ENCODE measurements around the gene FAM222B. TPM values are rescaled to one million over a fixed set of nuclear protein-coding genes. Genes with fewer than 3 reads are reported as not detected.
A peak's percentile ranks its signal among the peaks of the same experiment; 100 is the strongest.
"Not testable (repeated sequence)": the region's sequence is repeated elsewhere in the genome, so short reads cannot be mapped to it uniquely, and the experiment has no call there.

Gene FAM222B
- total RNA-seq, 2 experiments from 2014 or later: 15.4 to 17.1 TPM

DNA sequence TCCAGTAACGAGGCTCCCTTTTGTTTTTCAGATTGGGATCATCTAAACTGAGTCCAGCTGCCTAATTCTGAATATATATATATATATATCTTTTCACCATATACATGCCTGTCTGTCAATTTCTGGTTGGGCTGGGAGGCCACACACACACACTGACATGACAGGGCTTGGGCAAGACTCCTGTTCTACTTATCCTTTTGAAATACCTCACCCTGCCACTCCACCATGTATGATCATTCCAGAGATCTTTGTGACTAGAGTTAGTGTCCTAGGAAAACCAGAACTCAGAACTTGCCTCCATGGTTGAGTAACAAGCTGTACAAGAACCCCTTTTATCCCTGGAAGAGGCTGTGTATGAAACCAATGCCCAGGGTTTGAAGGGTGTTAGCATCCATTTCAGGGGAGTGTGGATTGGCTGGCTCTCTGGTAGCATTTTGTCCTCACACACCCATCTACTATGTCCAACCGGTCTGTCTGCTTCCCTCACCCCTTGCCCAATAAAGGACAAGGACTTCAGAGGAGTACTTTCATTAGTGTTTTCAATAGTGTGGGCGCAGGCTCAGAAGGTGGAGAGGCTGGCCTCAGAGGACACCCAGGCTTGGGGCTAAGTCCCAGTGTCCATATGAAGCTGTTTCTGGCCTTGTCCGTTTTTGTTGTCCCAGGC, 118.6 kb downstream of the FAM222B start:
- ChIA-PET POLR2A (interaction anchor here (2.0 to 7.3 kb wide), 2 partner anchors 23 to 79 kb away, joined by 5 to 212 read pairs; partner anchors contain the start of genes BLTP2 and TRAF4), CTCF (interaction anchor here (1.6 to 8.3 kb wide), 3 partner anchors 23 to 229 kb away, joined by 6 to 736 read pairs (median 84); partner anchors contain the start of genes PHF12 and TRAF4)
- peaks cover 70% of the 10 kb centered on the region for H3K4me1 Mint-ChIP-seq (ENCODE audit: low read depth)
- peaks cover 58% of the 10 kb centered on the region for H3K36me3 Mint-ChIP-seq (ENCODE audit: low read depth)
- not testable (repeated sequence) for ATAC-seq; H3K27me3 Mint-ChIP-seq (ENCODE audit: low read depth); DNase-seq; H3K9me3 Mint-ChIP-seq (ENCODE audit: insufficient read depth)
- peak overlapping the region; percentile 86 for H3K4me3 Mint-ChIP-seq
- H3K27ac Mint-ChIP-seq: peak overlapping the region; percentile 91

DNA sequence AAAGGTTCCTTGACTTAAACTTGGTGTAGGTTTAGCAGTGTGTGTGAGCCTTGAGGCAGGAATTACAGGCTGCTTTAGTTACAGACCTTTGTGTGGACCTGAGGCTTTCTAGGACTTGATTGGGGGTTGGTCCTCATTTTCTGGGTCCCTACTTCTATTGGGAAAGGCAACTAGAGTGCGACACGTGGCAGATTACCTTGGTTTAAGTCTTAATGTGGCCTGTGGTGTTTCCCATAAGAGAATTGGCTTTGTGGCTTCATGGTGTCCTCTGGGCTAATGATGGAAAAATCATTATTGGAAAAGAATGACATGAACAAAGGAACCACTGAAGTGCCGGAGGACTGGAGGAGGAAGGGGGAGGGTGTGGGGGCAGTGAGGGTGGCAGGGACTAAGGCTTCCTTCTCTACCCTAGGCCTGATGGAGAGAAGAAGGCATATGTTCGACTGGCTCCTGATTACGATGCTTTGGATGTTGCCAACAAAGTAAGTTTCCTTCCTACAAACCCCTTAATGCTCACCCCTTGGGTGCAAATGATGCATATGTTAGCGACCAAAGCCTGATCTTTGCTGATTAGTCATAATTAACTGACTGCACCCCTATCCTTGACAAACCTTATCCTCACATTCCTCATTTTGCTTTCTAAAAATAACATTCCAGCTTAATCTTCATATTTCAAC, 119.3 kb downstream of the FAM222B start:
- Mint-ChIP-seq H3K36me3 (ENCODE audit: low read depth) (peaks cover 58% of the 10 kb centered on the region), H3K27me3 (ENCODE audit: low read depth) (peaks cover 3% of the 10 kb centered on the region), H3K27ac (no peak overlapping the region), H3K4me1 (ENCODE audit: low read depth) (peaks cover 72% of the 10 kb centered on the region), H3K9me3 (ENCODE audit: insufficient read depth) (no peaks in the 10 kb centered on the region), H3K4me3 (peak overlapping the region; percentile 2)
- CTCF ChIA-PET: interaction anchor here (4.2 to 8.3 kb wide), 2 partner anchors 24 to 26 kb away, joined by 46 to 736 read pairs; partner anchors contain the start of gene TRAF4
- ATAC-seq (no peak), DNase-seq (no peak)
- POLR2A ChIA-PET: interaction anchor here (2.0 to 7.3 kb wide), 2 partner anchors 24 to 78 kb away, joined by 5 to 212 read pairs; partner anchors contain the start of genes BLTP2 and TRAF4

DNA sequence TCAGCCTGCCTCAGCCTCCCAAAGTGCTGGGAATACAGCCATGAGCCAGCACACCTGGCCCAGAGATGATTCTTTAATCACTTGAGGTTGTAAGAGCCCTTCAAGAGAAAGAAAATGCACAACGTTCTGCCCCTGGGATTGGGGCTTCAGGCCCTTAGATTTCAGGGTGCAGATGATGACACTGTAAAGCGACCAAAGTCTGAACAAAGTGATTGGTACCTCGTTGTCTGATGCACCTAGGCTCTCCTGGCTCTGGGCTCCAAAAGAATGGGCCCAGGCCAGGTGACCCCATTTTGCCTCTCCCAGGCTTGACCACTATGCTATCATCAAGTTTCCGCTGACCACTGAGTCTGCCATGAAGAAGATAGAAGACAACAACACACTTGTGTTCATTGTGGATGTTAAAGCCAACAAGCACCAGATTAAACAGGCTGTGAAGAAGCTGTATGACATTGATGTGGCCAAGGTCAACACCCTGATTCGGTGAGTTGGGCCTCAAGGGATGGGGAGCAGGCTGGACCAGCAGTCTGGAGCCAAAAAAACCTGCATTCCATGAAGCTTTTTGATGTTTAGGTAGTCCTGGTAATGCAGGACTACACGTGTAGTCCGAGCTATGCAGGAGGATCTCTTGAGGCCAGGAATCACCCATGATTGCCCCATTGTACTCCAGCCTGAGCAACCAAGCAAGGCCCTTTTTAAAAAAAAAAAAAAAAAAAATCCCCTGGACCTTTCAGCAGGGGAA, 120.0 kb downstream of the FAM222B start:
- peaks cover 9% of the 10 kb centered on the region for H3K27me3 Mint-ChIP-seq (ENCODE audit: low read depth)
- DNase-seq (no peak), ATAC-seq (no peak)
- peaks cover 58% of the 10 kb centered on the region for H3K36me3 Mint-ChIP-seq (ENCODE audit: low read depth)
- peak overlapping the region; percentile 97 for H3K4me3 Mint-ChIP-seq
- H3K4me1 Mint-ChIP-seq (ENCODE audit: low read depth): peaks cover 70% of the 10 kb centered on the region
- no peaks in the 10 kb centered on the region for H3K9me3 Mint-ChIP-seq (ENCODE audit: insufficient read depth)
- ChIA-PET POLR2A (interaction anchor here (7.3 kb wide), 1 partner anchor 25 kb away, joined by 212 read pairs; the partner anchor contains the start of gene TRAF4), CTCF (interaction anchor here (1.1 to 4.2 kb wide), 3 partner anchors 12 to 203 kb away, joined by 3 to 46 read pairs (median 12); partner anchors contain the start of gene PROCA1)
- H3K27ac Mint-ChIP-seq: peak overlapping the region; percentile 97

DNA sequence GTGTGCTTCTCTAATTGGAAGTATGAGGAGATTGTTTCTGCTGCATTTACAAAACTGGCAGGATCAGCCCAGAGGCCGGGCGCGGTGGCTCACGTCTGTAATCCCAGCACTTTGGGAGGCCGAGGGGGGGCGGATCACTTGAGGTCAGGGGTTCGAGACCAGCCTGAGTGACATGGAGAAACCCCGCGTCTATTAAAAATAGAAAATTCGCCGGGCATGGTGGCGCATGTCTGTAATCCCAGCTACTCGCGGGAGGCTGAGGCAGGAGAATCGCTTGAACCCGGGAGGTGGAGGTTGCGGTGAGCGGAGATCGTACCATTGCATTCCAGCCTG, 121.6 kb downstream of the FAM222B start:
- Mint-ChIP-seq H3K36me3 (ENCODE audit: low read depth) (peaks cover 58% of the 10 kb centered on the region), H3K4me1 (ENCODE audit: low read depth) (peaks cover 65% of the 10 kb centered on the region)
- CTCF ChIA-PET: interaction anchor here (1.4 to 4.2 kb wide), 4 partner anchors 10 to 229 kb away, joined by 3 to 46 read pairs (median 8); partner anchors contain the start of gene PROCA1

DNA sequence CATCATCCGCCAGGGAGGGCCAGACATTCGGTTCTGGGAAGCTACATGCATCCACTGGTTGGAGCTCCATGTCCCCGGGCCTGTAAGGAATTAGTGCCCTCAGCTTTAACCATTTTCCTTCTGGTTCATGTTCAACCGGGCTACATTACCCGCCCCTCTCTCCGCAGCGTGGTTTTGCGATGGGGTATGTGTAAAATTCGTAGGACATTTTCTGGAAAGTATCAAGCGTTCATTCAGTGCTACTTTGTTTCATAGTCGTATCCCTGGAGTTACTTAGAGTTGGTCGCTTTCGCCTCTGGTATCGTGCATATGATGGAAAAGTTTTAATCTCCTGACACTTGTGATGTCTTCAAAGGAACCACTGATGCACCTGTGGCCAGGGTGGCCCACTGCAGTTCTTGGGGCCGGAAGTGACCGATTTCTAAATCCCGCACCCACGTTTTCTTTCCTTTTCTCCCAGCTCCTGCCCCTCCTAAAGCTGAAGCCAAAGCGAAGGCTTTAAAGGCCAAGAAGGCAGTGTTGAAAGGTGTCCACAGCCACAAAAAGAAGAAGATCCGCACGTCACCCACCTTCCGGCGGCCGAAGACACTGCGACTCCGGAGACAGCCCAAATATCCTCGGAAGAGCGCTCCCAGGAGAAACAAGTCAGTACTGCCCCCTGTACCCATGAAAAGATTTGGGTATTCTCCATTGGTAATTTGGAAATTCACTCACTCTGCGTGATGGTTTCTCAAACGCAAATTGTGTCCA, 122.2 kb downstream of the FAM222B start:
- H3K9me3 Mint-ChIP-seq (ENCODE audit: insufficient read depth): no peaks in the 10 kb centered on the region
- H3K27me3 Mint-ChIP-seq (ENCODE audit: low read depth): peaks cover 15% of the 10 kb centered on the region
- H3K4me3 Mint-ChIP-seq: peak overlapping the region; percentile 97
- ATAC-seq (peak; percentile 3), DNase-seq (peak; percentile 61)
- H3K27ac Mint-ChIP-seq: peak overlapping the region; percentile 97
- H3K4me1 Mint-ChIP-seq (ENCODE audit: low read depth): peaks cover 61% of the 10 kb centered on the region
- CTCF ChIA-PET: interaction anchor here (0.6 to 4.2 kb wide), 14 partner anchors 8 to 233 kb away, joined by 3 to 46 read pairs (median 5); partner anchors contain the start of genes NEK8, PHF12, PROCA1 and TRAF4
- peaks cover 55% of the 10 kb centered on the region for H3K36me3 Mint-ChIP-seq (ENCODE audit: low read depth)
- POLR2A ChIA-PET: interaction anchor here (0.5 to 2.8 kb wide), 17 partner anchors 8 to 672 kb away, joined by 3 to 22 read pairs (median 4); partner anchors contain the start of genes BLTP2, FAM222B, NEK8 and PROCA1

More for the DNA sequence above, 121.6 kb downstream of the FAM222B start:
- POLR2A ChIA-PET: interaction anchor here (0.5 to 2.8 kb wide), 5 partner anchors 23 to 672 kb away, joined by 3 to 12 read pairs (median 5); partner anchors contain the start of genes BLTP2, SDF2, SUPT6H and TRAF4
- H3K27me3 Mint-ChIP-seq (ENCODE audit: low read depth); DNase-seq; ATAC-seq; H3K9me3 Mint-ChIP-seq (ENCODE audit: insufficient read depth): not testable (repeated sequence)
- Mint-ChIP-seq H3K4me3 (peak overlapping the region; percentile 97), H3K27ac (peak overlapping the region; percentile 97)

DNA sequence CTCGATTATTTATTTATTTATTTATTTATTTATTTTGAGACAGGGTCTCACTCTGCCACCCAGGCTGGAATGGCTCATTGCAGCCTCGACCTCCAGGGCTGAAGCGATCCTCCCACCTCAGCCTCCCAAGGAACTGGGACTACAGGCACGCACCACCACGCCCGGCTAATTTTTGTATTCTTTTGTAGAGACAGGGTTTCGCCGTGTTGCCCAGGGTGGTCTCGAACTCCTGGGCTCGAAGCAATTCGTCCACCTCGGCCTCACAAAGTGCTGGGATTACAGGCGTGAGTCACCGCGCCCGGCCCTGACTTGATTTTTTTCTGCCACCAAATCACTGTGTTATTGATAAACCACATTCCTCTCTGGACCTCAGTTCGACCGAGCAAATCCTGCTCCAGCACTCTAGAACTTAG, 123.6 kb downstream of the FAM222B start:
- Mint-ChIP-seq H3K36me3 (ENCODE audit: low read depth) (peaks cover 41% of the 10 kb centered on the region), H3K27ac (peak overlapping the region; percentile 97), H3K27me3 (ENCODE audit: low read depth) (peaks cover 18% of the 10 kb centered on the region), H3K9me3 (ENCODE audit: insufficient read depth) (no peaks in the 10 kb centered on the region), H3K4me1 (ENCODE audit: low read depth) (peaks cover 47% of the 10 kb centered on the region), H3K4me3 (peak overlapping the region; percentile 97)
- no peak for DNase-seq
- ATAC-seq: no peak
- ChIA-PET CTCF (interaction anchor here (0.8 to 4.2 kb wide), 14 partner anchors 8 to 234 kb away, joined by 3 to 46 read pairs (median 8); partner anchors contain the start of genes BLTP2, DHRS13, NEK8 and PHF12), POLR2A (interaction anchor here (0.7 to 2.8 kb wide), 18 partner anchors 8 to 421 kb away, joined by 3 to 22 read pairs (median 4); partner anchors contain the start of genes FAM222B, NEK8, PHF12 and PROCA1)

DNA sequence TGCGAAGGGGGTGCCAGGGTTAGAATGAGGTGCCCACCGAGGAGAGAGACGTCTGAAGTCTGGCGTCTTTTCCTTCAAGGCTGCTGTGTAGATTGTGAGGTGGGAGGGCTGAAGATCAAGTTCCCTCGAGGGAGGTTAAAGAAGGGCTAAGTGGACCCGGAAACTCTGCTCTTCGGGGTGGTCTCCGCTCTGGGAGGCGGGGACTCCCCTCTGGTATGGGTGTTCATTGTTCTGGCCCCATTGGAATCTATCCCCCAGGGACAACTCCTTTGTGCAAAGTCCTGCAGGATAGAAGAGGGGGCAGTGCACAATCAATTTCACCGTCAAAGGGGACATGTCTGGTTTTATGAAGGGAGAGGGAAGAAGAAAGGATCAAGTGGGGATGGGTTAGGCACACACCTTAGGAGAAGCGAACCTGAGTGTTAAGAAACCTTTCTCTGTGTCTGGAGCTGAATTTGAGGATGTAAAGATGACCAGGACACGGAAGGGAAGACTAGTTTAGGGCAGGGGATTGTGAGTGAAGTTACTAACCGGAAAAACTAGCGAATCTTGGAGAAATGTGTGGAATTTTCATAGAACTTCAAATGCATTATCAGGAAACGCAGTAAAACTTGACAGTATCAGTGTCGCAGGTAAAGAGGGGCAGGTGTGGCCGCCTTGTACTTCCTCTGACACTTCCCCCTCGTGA, 124.1 kb downstream of the FAM222B start:
- ChIA-PET POLR2A (interaction anchor here (1.2 to 2.0 kb wide), 3 partner anchors 7 to 180 kb away, joined by 4 to 22 read pairs (median 7); partner anchors contain the start of gene PROCA1), CTCF (interaction anchor here (1.5 to 2.0 kb wide), 3 partner anchors 10 to 235 kb away, joined by 9 to 11 read pairs (median 10); partner anchors contain the start of gene NEK8)
- Mint-ChIP-seq H3K27ac (peak overlapping the region; percentile 63), H3K9me3 (ENCODE audit: insufficient read depth) (no peaks in the 10 kb centered on the region), H3K4me3 (peak overlapping the region; percentile 68), H3K36me3 (ENCODE audit: low read depth) (peaks cover 35% of the 10 kb centered on the region), H3K4me1 (ENCODE audit: low read depth) (peaks cover 43% of the 10 kb centered on the region), H3K27me3 (ENCODE audit: low read depth) (peaks cover 18% of the 10 kb centered on the region)
- DNase-seq: no peak
- no peak for ATAC-seq

DNA sequence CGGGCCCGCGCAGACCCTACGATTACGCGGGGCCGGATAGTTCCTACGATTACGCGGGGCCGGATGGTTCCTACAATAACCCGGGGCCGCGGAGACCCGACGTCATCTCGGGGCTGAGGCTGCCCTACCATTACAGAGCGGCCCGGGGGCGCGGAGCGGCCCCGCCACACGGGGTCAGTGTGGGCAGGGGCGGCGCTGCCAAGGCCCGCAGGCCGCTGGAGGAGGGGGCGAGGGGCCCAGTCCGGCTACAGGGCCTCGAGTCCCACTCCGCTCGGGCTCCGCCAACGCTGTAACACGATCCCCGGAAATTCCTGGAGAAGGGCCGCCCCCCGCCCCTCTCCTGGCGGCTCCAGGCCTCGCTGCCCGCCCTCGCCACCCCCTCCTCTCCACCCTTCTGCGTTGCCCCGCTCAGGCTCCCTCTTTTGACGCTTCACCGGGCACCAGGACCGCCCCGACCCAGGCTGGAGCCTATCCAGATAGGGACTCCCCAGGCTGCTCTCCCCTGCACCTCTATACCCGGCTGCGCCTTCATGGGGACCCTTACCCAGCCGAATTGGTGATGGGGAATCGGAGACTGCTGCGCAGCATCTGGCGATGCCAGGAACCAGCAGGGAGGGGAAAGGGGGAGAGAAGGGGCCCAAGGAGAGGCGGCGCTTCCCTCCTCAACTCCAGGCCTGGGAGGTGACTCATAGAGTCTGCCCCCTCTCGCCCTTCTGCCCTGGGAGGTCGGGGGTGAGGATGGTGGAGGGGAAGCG, 124.8 kb downstream of the FAM222B start, which contains the start of gene RAB34:
Gene RAB34 (minus strand): TSS at position 291 of the 755 bp plus-strand sequence. CDS start 602 bp downstream, outside the sequence.
- H3K27ac Mint-ChIP-seq: peak within 1 kb of the TSS; percentile 63

More for the DNA sequence above, 124.8 kb downstream of the FAM222B start, which contains the start of gene RAB34:
- POLR2A ChIA-PET: interaction anchor here (1.3 kb wide), 1 partner anchor 69 kb away, joined by 5 read pairs; no protein-coding TSS in a partner anchor
- ATAC-seq (no peak), DNase-seq (no peak)
- CTCF ChIA-PET: interaction anchor here (1.1 to 2.6 kb wide), 2 partner anchors 9 to 71 kb away, joined by 4 to 9 read pairs; partner anchors contain the start of gene TLCD1
- H3K4me1 Mint-ChIP-seq (ENCODE audit: low read depth): peaks cover 38% of the 10 kb centered on the region
- H3K27me3 Mint-ChIP-seq (ENCODE audit: low read depth): peaks cover 18% of the 10 kb centered on the region
- H3K9me3 Mint-ChIP-seq (ENCODE audit: insufficient read depth): no peaks in the 10 kb centered on the region
- H3K36me3 Mint-ChIP-seq (ENCODE audit: low read depth): peaks cover 30% of the 10 kb centered on the region
- H3K4me3 Mint-ChIP-seq: peak within 1 kb of the TSS; percentile 68
